GM12878 (cell line): Measurements from ENCODE around the gene YTHDF2. TPM values are rescaled to one million over a fixed set of nuclear protein-coding genes. Genes with fewer than 3 reads are reported as not detected.

Experiments
- polyA plus RNA-seq, 11 experiments: library from polyadenylated mRNA; depleted of rRNA in 4 of 11; unstranded in 6 of 11; stranded (reverse) in 5 of 11; fragments of >200 nt; fragmentation: Nextera tagmentation in 4 of 11; fragmentation: Illumina TruSeq in 1 of 11; extraction: Ambion mirVana in 4 of 11; extraction: Trizol in 1 of 11; gene quantifications; 1 replicate in 1 of 11; 2 replicates in 10 of 11; pipeline versions ENCODE4 v1.2.1 to v1.2.3, GENCODE V29; 2011 to 2016; ENCODE audit warnings: inconsistent platforms in 2 of 11, missing spikeins in 2 of 11, low read depth in 1 of 11
- small RNA-seq: library from RNA; depleted of rRNA; stranded (forward); fragments of <200 nt; gene quantifications from one replicate; pipeline ENCODE3, GENCODE V24; 2014
- total RNA-seq, 4 experiments: library from RNA; depleted of rRNA in 3 of 4; stranded (reverse); fragments of >200 nt in 3 of 4; fragmentation: Illumina TruSeq in 1 of 4; extraction: Trizol in 1 of 4; gene quantifications; 2 replicates each; pipeline versions ENCODE4 v1.2.1 to v1.2.3, GENCODE V29; 2013 to 2021

The YTHDF2 gene
- total and polyA plus RNA-seq, 10 of the 15 experiments (the other 5 are each of a cell fraction or from before 2014, with no cell fraction given) = 42.4 to 121 (median 66.9) TPM

Small RNA genes within 50 kb of the gene (small RNA-seq; reads per million reads assigned to genes)
- gene RF00422 = not detected

Other genes with a start within 250 kb of the YTHDF2 start
Only the 7 nearest of the 8 such genes appear.
- gene TRNAU1AP, start 183.9 kb upstream of the YTHDF2 start, total RNA-seq (2014; rRNA removed) = 24.3 and 28.2 TPM in 2 replicates
- 26.2 and 29.5 TPM in 2 replicates for gene TRNAU1AP, start 183.9 kb upstream of the YTHDF2 start, total RNA-seq (2014; rRNA removed; fragmentation: Illumina TruSeq; extraction: Trizol)
- gene TRNAU1AP, start 183.9 kb upstream of the YTHDF2 start, total RNA-seq (2021) = 30.8 and 35.6 TPM in 2 replicates
- gene TRNAU1AP, start 183.9 kb upstream of the YTHDF2 start, polyA plus RNA-seq (2011; rRNA removed) = 60.7 and 67.0 TPM in 2 replicates
- gene TRNAU1AP, start 183.9 kb upstream of the YTHDF2 start, polyA plus RNA-seq (2014; fragmentation: Illumina TruSeq; extraction: Trizol) = 28.5 and 34.3 TPM in 2 replicates
- gene TRNAU1AP, start 183.9 kb upstream of the YTHDF2 start, polyA plus RNA-seq (2014; fragmentation: Nextera tagmentation; extraction: Ambion mirVana) = 10 to 100 TPM; 53.1 to 53.8 TPM
- 25.8 and 34.3 TPM in 2 replicates for gene TRNAU1AP, start 183.9 kb upstream of the YTHDF2 start, polyA plus RNA-seq (2014; rRNA removed)
- gene TRNAU1AP, start 183.9 kb upstream of the YTHDF2 start, polyA plus RNA-seq (2016; fragmentation: Nextera tagmentation; extraction: Ambion mirVana) = 10 to 100 TPM; 28.5 to 32.8 TPM
- gene RAB42, start 144.7 kb upstream of the YTHDF2 start, total RNA-seq (2014; rRNA removed) = 0.76 and 0.96 TPM in 2 replicates
- 0.28 and 0.49 TPM in 2 replicates for gene RAB42, start 144.7 kb upstream of the YTHDF2 start, total RNA-seq (2014; rRNA removed; fragmentation: Illumina TruSeq; extraction: Trizol)
- 0.72 and 0.92 TPM in 2 replicates for gene RAB42, start 144.7 kb upstream of the YTHDF2 start, total RNA-seq (2021)
- 4.2 and 4.5 TPM in 2 replicates for gene RAB42, start 144.7 kb upstream of the YTHDF2 start, polyA plus RNA-seq (2011; rRNA removed)
- 0.38 and 0.51 TPM in 2 replicates for gene RAB42, start 144.7 kb upstream of the YTHDF2 start, polyA plus RNA-seq (2014; fragmentation: Illumina TruSeq; extraction: Trizol)
- gene RAB42, start 144.7 kb upstream of the YTHDF2 start, polyA plus RNA-seq (2014; fragmentation: Nextera tagmentation; extraction: Ambion mirVana) = under 1 TPM; 0.16 to 0.21 TPM
- gene RAB42, start 144.7 kb upstream of the YTHDF2 start, polyA plus RNA-seq (2014; rRNA removed) = 0.24 and 0.99 TPM in 2 replicates
- gene RAB42, start 144.7 kb upstream of the YTHDF2 start, polyA plus RNA-seq (2016; fragmentation: Nextera tagmentation; extraction: Ambion mirVana) = under 1 TPM; 0.28 to 0.48 TPM
- gene TAF12, start 93.9 kb upstream of the YTHDF2 start, total RNA-seq (2014; rRNA removed) = 21.9 and 30.0 TPM in 2 replicates
- gene TAF12, start 93.9 kb upstream of the YTHDF2 start, total RNA-seq (2014; rRNA removed; fragmentation: Illumina TruSeq; extraction: Trizol) = 23.9 and 25.1 TPM in 2 replicates
- gene TAF12, start 93.9 kb upstream of the YTHDF2 start, total RNA-seq (2021) = 18.3 TPM in 2 replicates
- 30.2 and 35.0 TPM in 2 replicates for gene TAF12, start 93.9 kb upstream of the YTHDF2 start, polyA plus RNA-seq (2011; rRNA removed)
- 27.0 and 28.3 TPM in 2 replicates for gene TAF12, start 93.9 kb upstream of the YTHDF2 start, polyA plus RNA-seq (2014; fragmentation: Illumina TruSeq; extraction: Trizol)
- 10 to 100 TPM; 34.3 to 41.9 TPM for gene TAF12, start 93.9 kb upstream of the YTHDF2 start, polyA plus RNA-seq (2014; fragmentation: Nextera tagmentation; extraction: Ambion mirVana)
- gene TAF12, start 93.9 kb upstream of the YTHDF2 start, polyA plus RNA-seq (2014; rRNA removed) = 25.5 and 25.6 TPM in 2 replicates
- gene TAF12, start 93.9 kb upstream of the YTHDF2 start, polyA plus RNA-seq (2016; fragmentation: Nextera tagmentation; extraction: Ambion mirVana) = 10 to 100 TPM; 42.4 to 43.3 TPM
- gene RNU11, start 88.3 kb upstream of the YTHDF2 start, total RNA-seq (2014; rRNA removed) = under 0.01 TPM in 1 of 2 replicates, not detected in the other
- gene RNU11, start 88.3 kb upstream of the YTHDF2 start, total RNA-seq (2014; rRNA removed; fragmentation: Illumina TruSeq; extraction: Trizol) = not detected in 2 replicates
- not detected in 2 replicates for gene RNU11, start 88.3 kb upstream of the YTHDF2 start, total RNA-seq (2021)
- gene RNU11, start 88.3 kb upstream of the YTHDF2 start, polyA plus RNA-seq (2011; rRNA removed) = not detected in 2 replicates
- not detected in 2 replicates for gene RNU11, start 88.3 kb upstream of the YTHDF2 start, polyA plus RNA-seq (2014; fragmentation: Illumina TruSeq; extraction: Trizol)
- not detected for gene RNU11, start 88.3 kb upstream of the YTHDF2 start, polyA plus RNA-seq (2014; fragmentation: Nextera tagmentation; extraction: Ambion mirVana)
- gene RNU11, start 88.3 kb upstream of the YTHDF2 start, polyA plus RNA-seq (2014; rRNA removed) = not detected in 2 replicates
- not detected for gene RNU11, start 88.3 kb upstream of the YTHDF2 start, polyA plus RNA-seq (2016; fragmentation: Nextera tagmentation; extraction: Ambion mirVana)
- 7.3 and 7.6 TPM in 2 replicates for gene GMEB1, start 68.2 kb upstream of the YTHDF2 start, total RNA-seq (2014; rRNA removed)
- gene GMEB1, start 68.2 kb upstream of the YTHDF2 start, total RNA-seq (2014; rRNA removed; fragmentation: Illumina TruSeq; extraction: Trizol) = 10.0 TPM in 2 replicates
- gene GMEB1, start 68.2 kb upstream of the YTHDF2 start, total RNA-seq (2021) = 14.4 and 17.6 TPM in 2 replicates
- 6.2 and 8.7 TPM in 2 replicates for gene GMEB1, start 68.2 kb upstream of the YTHDF2 start, polyA plus RNA-seq (2011; rRNA removed)
- 12.7 and 16.1 TPM in 2 replicates for gene GMEB1, start 68.2 kb upstream of the YTHDF2 start, polyA plus RNA-seq (2014; fragmentation: Illumina TruSeq; extraction: Trizol)
- gene GMEB1, start 68.2 kb upstream of the YTHDF2 start, polyA plus RNA-seq (2014; fragmentation: Nextera tagmentation; extraction: Ambion mirVana) = 1 to 10 TPM; 4.9 to 7.5 TPM
- gene GMEB1, start 68.2 kb upstream of the YTHDF2 start, polyA plus RNA-seq (2014; rRNA removed) = 8.2 and 9.0 TPM in 2 replicates
- gene GMEB1, start 68.2 kb upstream of the YTHDF2 start, polyA plus RNA-seq (2016; fragmentation: Nextera tagmentation; extraction: Ambion mirVana) = 10 to 100 TPM; 13.7 to 14.2 TPM
- not detected in 2 replicates for gene OPRD1, start 75.2 kb downstream of the YTHDF2 start, total RNA-seq (2014; rRNA removed)
- gene OPRD1, start 75.2 kb downstream of the YTHDF2 start, total RNA-seq (2014; rRNA removed; fragmentation: Illumina TruSeq; extraction: Trizol) = not detected in 2 replicates
- not detected in 2 replicates for gene OPRD1, start 75.2 kb downstream of the YTHDF2 start, total RNA-seq (2021)
- gene OPRD1, start 75.2 kb downstream of the YTHDF2 start, polyA plus RNA-seq (2011; rRNA removed) = not detected in 2 replicates
- gene OPRD1, start 75.2 kb downstream of the YTHDF2 start, polyA plus RNA-seq (2014; fragmentation: Illumina TruSeq; extraction: Trizol) = not detected in 2 replicates
- under 1 TPM; 0.02 TPM for gene OPRD1, start 75.2 kb downstream of the YTHDF2 start, polyA plus RNA-seq (2014; fragmentation: Nextera tagmentation; extraction: Ambion mirVana)
- not detected in 2 replicates for gene OPRD1, start 75.2 kb downstream of the YTHDF2 start, polyA plus RNA-seq (2014; rRNA removed)
- gene OPRD1, start 75.2 kb downstream of the YTHDF2 start, polyA plus RNA-seq (2016; fragmentation: Nextera tagmentation; extraction: Ambion mirVana) = not detected
- gene EPB41, start 177.6 kb downstream of the YTHDF2 start, total RNA-seq (2014; rRNA removed) = 69.8 and 70.6 TPM in 2 replicates
- gene EPB41, start 177.6 kb downstream of the YTHDF2 start, total RNA-seq (2014; rRNA removed; fragmentation: Illumina TruSeq; extraction: Trizol) = 77.6 and 82.2 TPM in 2 replicates
- 61.1 and 64.2 TPM in 2 replicates for gene EPB41, start 177.6 kb downstream of the YTHDF2 start, total RNA-seq (2021)
- 72.0 and 80.0 TPM in 2 replicates for gene EPB41, start 177.6 kb downstream of the YTHDF2 start, polyA plus RNA-seq (2011; rRNA removed)
- 68.9 and 81.8 TPM in 2 replicates for gene EPB41, start 177.6 kb downstream of the YTHDF2 start, polyA plus RNA-seq (2014; fragmentation: Illumina TruSeq; extraction: Trizol)
- 1 to 10 TPM; 1.1 to 3.1 TPM for gene EPB41, start 177.6 kb downstream of the YTHDF2 start, polyA plus RNA-seq (2014; fragmentation: Nextera tagmentation; extraction: Ambion mirVana)
- 52.7 and 53.4 TPM in 2 replicates for gene EPB41, start 177.6 kb downstream of the YTHDF2 start, polyA plus RNA-seq (2014; rRNA removed)
- gene EPB41, start 177.6 kb downstream of the YTHDF2 start, polyA plus RNA-seq (2016; fragmentation: Nextera tagmentation; extraction: Ambion mirVana) = 10 to 100 TPM; 22.7 to 29.1 TPM